Ovary (tissue), 9 donors: Measurements from ENCODE around the gene FOXP3. TPM values are rescaled to one million over a fixed set of nuclear protein-coding genes. Genes with fewer than 3 reads are reported as not detected.

Source experiments
- DNase-seq, 5 donors: peaks; one replicate each; pipeline ENCODE4 v3.0.0-alpha.2; 2019 to 2020
- H3K27ac ChIP-seq, 2 donors: fragments of 200-600 bp; one replicate each; pipeline versions ENCODE4 v1.5.1 to v1.8.0; 2019 to 2022
- H3K27me3 ChIP-seq: fragments of 200-600 bp; one replicate; pipeline ENCODE4 v1.8.0; 2022
- H3K36me3 ChIP-seq: fragments of 200-600 bp; sonication (generic); one replicate; pipeline ENCODE4 v1.5.1; 2019
- H3K4me1 ChIP-seq: one replicate; pipeline ENCODE4 v1.8.1; 2013; ENCODE audit warnings: mild to moderate bottlenecking, moderate library complexity; ENCODE audit not compliant: insufficient read depth
- H3K4me3 ChIP-seq: fragments of 200-600 bp; sonication (generic); one replicate; pipeline ENCODE4 v1.5.1; 2017
- H3K9me3 ChIP-seq, 2 donors: fragments of 200-600 bp in 1 of 2; sonication (generic) in 1 of 2; one replicate each; pipeline versions ENCODE4 v1.5.1 to v1.8.1; 2013 to 2019; ENCODE audit warnings: mild to moderate bottlenecking in 1 of 2, moderate library complexity in 1 of 2
- EP300 ChIP-seq: sonication (generic); formaldehyde crosslinking; IDR thresholded peaks from one replicate; pipeline ENCODE4 v1.6.1; 2017; ENCODE audit warnings: antibody characterized with exemption
- POLR2A ChIP-seq: fragments of 450-650 bp; IDR thresholded peaks from one replicate; pipeline ENCODE4 v1.6.1; 2017; ENCODE audit warnings: antibody characterized with exemption, mild to moderate bottlenecking, moderate library complexity
- WGBS, 3 donors: extraction: QIAGEN DNeasy Blood & Tissue Kit in 1 of 3; methylation state at CpG; one replicate each; pipeline versions ENCODE4 v1.1.5 to v1.1.7; 2013 to 2017; 5-methylcytosine and 5-hydroxymethylcytosine counted together
- intact Hi-C, 4 donors: fragments of 100-400 bp; cut with DNase I; formaldehyde crosslinking; loops; one replicate each; pipeline versions ENCODE4 v1.11.0 to v1.15.1; 2022 to 2023
- polyA plus RNA-seq, 2 donors: library from polyadenylated mRNA; stranded (reverse); fragments of 200-250 nt in 1 of 2; fragments of 350-450 nt in 1 of 2; fragmentation: Illumina TruSeq in 1 of 2; extraction: RNeasy Lipid Tissue Mini Kit (QIAGEN cat#74804) in 1 of 2; gene quantifications; one replicate each; pipeline ENCODE4 v1.2.3, GENCODE V29; 2013 to 2014
- total RNA-seq, 7 donors: library from RNA; depleted of rRNA in 2 of 7; stranded (reverse); fragments of >200 nt in 2 of 7; fragmentation: NEBNext Ultra II Directional in 3 of 7; extraction: Animal tissue kit (Norgen Biotek cat#: 25700) in 3 of 7; gene quantifications; one replicate each; pipeline versions ENCODE4 v1.1.0 to v1.2.4, GENCODE V29; 2016 to 2023
- TF ChIP-seq, protein P1 (sequence below), 3 donors: fragments of 450-650 bp in 2 of 3; fragments of 200-600 bp in 1 of 3; IDR thresholded peaks; one replicate each; pipeline versions ENCODE4 v1.5.1 to v1.8.0; 2016 to 2022; ENCODE audit warnings: antibody characterized with exemption in 3 of 3, mild to moderate bottlenecking in 1 of 3
- donor health status: DM: no; HTN: no; CAD: no; lungs with moderate emphysema.
- donor health status: DM: no; HTN: no; CAD: no.
- donor health status: Bipolar disorder and iron deficiency.
- donor health status: DM: yes; HTN: yes; CAD: no.
- donor health status: DM: no; HTN: no; CAD: no.
- donor health status: DM: yes; HTN: yes; CAD: no.

Gene FOXP3
- total and polyA plus RNA-seq, 9 donors, result 0.10 to 0.60 (median 0.27) TPM; not detected in 3

DNA sequence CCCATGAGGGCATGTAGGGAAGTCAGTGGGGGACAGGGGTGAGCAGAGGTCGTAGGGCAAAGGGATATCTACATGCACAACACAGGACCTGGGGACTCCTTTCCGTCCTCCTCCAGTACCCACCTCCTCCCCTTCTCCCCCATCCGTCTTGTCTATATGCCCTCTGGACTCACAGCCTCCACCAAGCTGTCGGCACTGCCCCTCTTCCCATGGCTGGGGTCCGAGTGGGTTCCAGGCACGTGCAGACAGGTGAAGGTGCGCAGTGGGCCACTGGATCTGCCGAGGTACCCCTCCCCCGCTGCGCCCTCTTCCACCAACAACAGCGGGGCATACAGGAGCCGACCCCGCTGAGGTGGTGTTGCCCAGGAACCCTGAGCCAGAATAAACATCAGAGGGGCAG lies 59.1 kb downstream of the FOXP3 start:
- DNase-seq, result no peak
- Histone ChIP-seq H3K4me3 (no peak overlapping the region), H3K27me3 (no peaks in the 10 kb centered on the region), H3K9me3 (no peaks in the 10 kb centered on the region), H3K36me3 (no peaks in the 10 kb centered on the region), H3K4me1 (no peaks in the 10 kb centered on the region), H3K27ac (no peak overlapping the region)
- TF ChIP-seq, protein P1, sequence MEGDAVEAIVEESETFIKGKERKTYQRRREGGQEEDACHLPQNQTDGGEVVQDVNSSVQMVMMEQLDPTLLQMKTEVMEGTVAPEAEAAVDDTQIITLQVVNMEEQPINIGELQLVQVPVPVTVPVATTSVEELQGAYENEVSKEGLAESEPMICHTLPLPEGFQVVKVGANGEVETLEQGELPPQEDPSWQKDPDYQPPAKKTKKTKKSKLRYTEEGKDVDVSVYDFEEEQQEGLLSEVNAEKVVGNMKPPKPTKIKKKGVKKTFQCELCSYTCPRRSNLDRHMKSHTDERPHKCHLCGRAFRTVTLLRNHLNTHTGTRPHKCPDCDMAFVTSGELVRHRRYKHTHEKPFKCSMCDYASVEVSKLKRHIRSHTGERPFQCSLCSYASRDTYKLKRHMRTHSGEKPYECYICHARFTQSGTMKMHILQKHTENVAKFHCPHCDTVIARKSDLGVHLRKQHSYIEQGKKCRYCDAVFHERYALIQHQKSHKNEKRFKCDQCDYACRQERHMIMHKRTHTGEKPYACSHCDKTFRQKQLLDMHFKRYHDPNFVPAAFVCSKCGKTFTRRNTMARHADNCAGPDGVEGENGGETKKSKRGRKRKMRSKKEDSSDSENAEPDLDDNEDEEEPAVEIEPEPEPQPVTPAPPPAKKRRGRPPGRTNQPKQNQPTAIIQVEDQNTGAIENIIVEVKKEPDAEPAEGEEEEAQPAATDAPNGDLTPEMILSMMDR (IDR thresholded peaks at IDR 0.05), result no peak
- no peak for TF ChIP-seq EP300
- intact Hi-C loops, result no loop called here
- 72 to 80% (median 76%) methylated on average over 13 of the region's 13 CpGs for WGBS, 3 donors

DNA sequence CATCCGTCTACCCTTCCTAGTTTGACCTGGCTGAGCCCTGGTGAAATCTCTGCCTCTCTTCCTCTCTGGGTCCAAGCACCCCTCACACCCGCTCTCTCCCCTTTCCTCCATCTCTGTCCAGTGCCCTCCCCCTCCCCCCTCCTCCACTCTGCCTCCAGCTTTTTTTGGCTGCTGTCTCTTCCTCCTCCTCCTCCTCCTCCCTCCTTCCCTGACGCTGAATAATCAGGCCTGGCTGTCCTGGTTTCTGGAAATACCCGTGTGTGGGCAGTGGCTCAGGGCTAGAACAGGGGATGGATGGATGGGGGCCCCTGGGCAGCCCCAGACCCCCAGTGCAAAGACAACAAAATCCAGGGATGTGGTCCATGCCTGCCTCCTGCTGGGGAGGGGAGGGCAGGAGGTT lies 59.8 kb downstream of the FOXP3 start:
- Histone ChIP-seq H3K9me3 (no peaks in the 10 kb centered on the region), H3K36me3 (no peaks in the 10 kb centered on the region), H3K4me3 (no peak overlapping the region), H3K27me3 (no peaks in the 10 kb centered on the region), H3K27ac (no peak overlapping the region), H3K4me1 (no peaks in the 10 kb centered on the region)
- no peak for DNase-seq
- 37 to 44% (median 37%) methylated on average over 4 of the region's 4 CpGs for WGBS, 3 donors
- intact Hi-C loops, result no loop called here
- TF ChIP-seq POLR2A, result no peak
- TF ChIP-seq EP300, result no peak
- TF ChIP-seq, protein P1 (IDR thresholded peaks at IDR 0.05), result no peak

- TF ChIP-seq, protein P1 (IDR thresholded peaks at IDR 0.05), result no peak
- TF ChIP-seq POLR2A, result no peak
- no peak for TF ChIP-seq EP300
- WGBS, 3 donors, result 74 to 88% (median 75%) methylated on average over 6 of the region's 6 CpGs
- H3K36me3 ChIP-seq, result no peaks in the 10 kb centered on the region
- no peak overlapping the region for H3K27ac ChIP-seq
- no peak for DNase-seq
- intact Hi-C loops, result no loop called here
- no peaks in the 10 kb centered on the region for H3K4me1 ChIP-seq
- H3K9me3 ChIP-seq, result no peaks in the 10 kb centered on the region
- no peaks in the 10 kb centered on the region for H3K27me3 ChIP-seq
- no peak overlapping the region for H3K4me3 ChIP-seq
Measured at GRCh38 chrX:49204017-49204416, 60.5 kb downstream of the FOXP3 start.

GRCh38 chrX:49203536-49203935 lies 61.0 kb downstream of the FOXP3 start:
- no peaks in the 10 kb centered on the region for H3K27me3 ChIP-seq
- no peak overlapping the region for H3K4me3 ChIP-seq
- no peaks in the 10 kb centered on the region for H3K4me1 ChIP-seq
- TF ChIP-seq POLR2A, result no peak
- TF ChIP-seq, protein P1 (IDR thresholded peaks at IDR 0.05), result no peak
- no peak for TF ChIP-seq EP300
- no peaks in the 10 kb centered on the region for H3K36me3 ChIP-seq
- no peak overlapping the region for H3K27ac ChIP-seq
- DNase-seq, result no peak
- no peaks in the 10 kb centered on the region for H3K9me3 ChIP-seq
- intact Hi-C loops, result no loop called here
- 42 to 52% (median 47%) methylated on average over 3 of the region's 3 CpGs for WGBS, 3 donors

- no peaks in the 10 kb centered on the region for H3K27me3 ChIP-seq
- H3K9me3 ChIP-seq, result no peaks in the 10 kb centered on the region
- no peak overlapping the region for H3K27ac ChIP-seq
- no peaks in the 10 kb centered on the region for H3K36me3 ChIP-seq
- WGBS, 3 donors, result 88 to 93% (median 92%) methylated on average over 2 of the region's 2 CpGs
- TF ChIP-seq, protein P1 (IDR thresholded peaks at IDR 0.05), result no peak
- TF ChIP-seq EP300 (no peak), POLR2A (no peak)
- no peak overlapping the region for H3K4me3 ChIP-seq
- intact Hi-C loops, result no loop called here
- no peaks in the 10 kb centered on the region for H3K4me1 ChIP-seq
- DNase-seq, result no peak
Measured at GRCh38 chrX:49202022-49202421, 62.5 kb downstream of the FOXP3 start.
